Muscle layer of colon (tissue), 2 donors: Measurements from ENCODE around the gene EFHC1.

Experiments
- H3K27ac ChIP-seq: one replicate; pipeline ENCODE4 v1.7.0; 2013; ENCODE audit warnings: low read depth, mild to moderate bottlenecking, low read length, moderate library complexity
- H3K27me3 ChIP-seq, 2 donors: one replicate each; pipeline ENCODE4 v1.7.0; 2013; ENCODE audit warnings: low read length in 2 of 2, mild to moderate bottlenecking in 2 of 2; ENCODE audit not compliant: insufficient read depth in 2 of 2, control insufficient read depth in 1 of 2
- H3K36me3 ChIP-seq: one replicate; pipeline ENCODE4 v1.7.0; 2013; ENCODE audit warnings: mild to moderate bottlenecking, low read length; ENCODE audit not compliant: insufficient read depth
- H3K4me1 ChIP-seq: one replicate; pipeline ENCODE4 v1.7.0; 2013; ENCODE audit warnings: mild to moderate bottlenecking, low read length; ENCODE audit not compliant: insufficient read depth
- H3K4me3 ChIP-seq, 2 donors: one replicate each; pipeline ENCODE4 v1.7.0; 2013; ENCODE audit warnings: low read length in 2 of 2, low read depth in 1 of 2, mild to moderate bottlenecking in 1 of 2, moderate library complexity in 1 of 2
- H3K9ac ChIP-seq: one replicate; pipeline ENCODE4 v1.7.0; 2013; ENCODE audit warnings: low read length
- H3K9me3 ChIP-seq: one replicate; pipeline ENCODE4 v1.7.0; 2013; ENCODE audit warnings: mild to moderate bottlenecking, low read length
- donor health status: abdominal sarcoma.
- donor health status: Adenocarcinoma of cecum.

The EFHC1 gene

GRCh38 chr6:52514514-52514913 is 94.4 kb downstream of the EFHC1 start:
- Histone ChIP-seq H3K9ac (no peak overlapping the region), H3K4me3 (no peak overlapping the region), H3K27ac (peak overlapping the region; percentile 16), H3K9me3 (no peaks in the 10 kb centered on the region), H3K4me1 (peaks cover 70% of the 10 kb centered on the region), H3K27me3 (no peaks in the 10 kb centered on the region), H3K36me3 (peaks cover 22% of the 10 kb centered on the region)

GRCh38 chr6:52515219-52515960 is 95.2 kb downstream of the EFHC1 start:
- Histone ChIP-seq H3K36me3 (peaks cover 17% of the 10 kb centered on the region), H3K4me1 (peaks cover 70% of the 10 kb centered on the region), H3K27me3 (no peaks in the 10 kb centered on the region), H3K9ac (no peak overlapping the region), H3K9me3 (no peaks in the 10 kb centered on the region), H3K27ac (peak overlapping the region; percentile 26), H3K4me3 (no peak overlapping the region)

- peaks cover 70% of the 10 kb centered on the region for H3K4me1 ChIP-seq
- no peak overlapping the region for H3K4me3 ChIP-seq
- H3K27me3 ChIP-seq = no peaks in the 10 kb centered on the region
- no peak overlapping the region for H3K27ac ChIP-seq
- peaks cover 17% of the 10 kb centered on the region for H3K36me3 ChIP-seq
- H3K9ac ChIP-seq = no peak overlapping the region
- H3K9me3 ChIP-seq = no peaks in the 10 kb centered on the region
Measured at GRCh38 chr6:52516269-52516668, 96.1 kb downstream of the EFHC1 start.

GRCh38 chr6:52516943-52517342 is 96.8 kb downstream of the EFHC1 start:
- no peak overlapping the region for H3K27ac ChIP-seq
- peaks cover 66% of the 10 kb centered on the region for H3K4me1 ChIP-seq
- no peak overlapping the region for H3K4me3 ChIP-seq
- no peaks in the 10 kb centered on the region for H3K27me3 ChIP-seq
- H3K9ac ChIP-seq = no peak overlapping the region
- no peaks in the 10 kb centered on the region for H3K9me3 ChIP-seq
- peaks cover 17% of the 10 kb centered on the region for H3K36me3 ChIP-seq

- peaks cover 66% of the 10 kb centered on the region for H3K4me1 ChIP-seq
- H3K4me3 ChIP-seq = peak overlapping the region in 1 of 2 donors; percentile 37
- H3K27me3 ChIP-seq = no peaks in the 10 kb centered on the region
- H3K27ac ChIP-seq = peak overlapping the region; percentile 79
- H3K36me3 ChIP-seq = peaks cover 17% of the 10 kb centered on the region
- no peaks in the 10 kb centered on the region for H3K9me3 ChIP-seq
- peak overlapping the region; percentile 72 for H3K9ac ChIP-seq
Measured at GRCh38 chr6:52517502-52518278, 97.5 kb downstream of the EFHC1 start.

- H3K9ac ChIP-seq = peak overlapping the region; percentile 72
- H3K4me3 ChIP-seq = peak overlapping the region in 1 of 2 donors; percentile 37
- no peaks in the 10 kb centered on the region for H3K27me3 ChIP-seq
- H3K36me3 ChIP-seq = peaks cover 17% of the 10 kb centered on the region
- no peaks in the 10 kb centered on the region for H3K9me3 ChIP-seq
- peak overlapping the region; percentile 79 for H3K27ac ChIP-seq
- peaks cover 61% of the 10 kb centered on the region for H3K4me1 ChIP-seq
Measured at GRCh38 chr6:52518279-52518945, 98.3 kb downstream of the EFHC1 start.

- Histone ChIP-seq H3K4me3 (no peak overlapping the region), H3K9me3 (no peaks in the 10 kb centered on the region), H3K4me1 (peaks cover 55% of the 10 kb centered on the region)
Measured at GRCh38 chr6:52519618-52520017, 99.5 kb downstream of the EFHC1 start.

GRCh38 chr6:52522151-52522626 is 102.0 kb downstream of the EFHC1 start:
- Histone ChIP-seq H3K4me3 (no peak overlapping the region), H3K27ac (peak overlapping the region; percentile 7), H3K4me1 (peaks cover 32% of the 10 kb centered on the region), H3K9ac (no peak overlapping the region), H3K36me3 (no peaks in the 10 kb centered on the region), H3K27me3 (no peaks in the 10 kb centered on the region), H3K9me3 (no peaks in the 10 kb centered on the region)

More at GRCh38 chr6:52519618-52520017, 99.5 kb downstream of the EFHC1 start:
- Histone ChIP-seq H3K36me3 (peaks cover 13% of the 10 kb centered on the region), H3K9ac (no peak overlapping the region), H3K27me3 (no peaks in the 10 kb centered on the region), H3K27ac (no peak overlapping the region)

GRCh38 chr6:52522655-52523054 is 102.5 kb downstream of the EFHC1 start:
- no peak overlapping the region for H3K9ac ChIP-seq
- H3K9me3 ChIP-seq = no peaks in the 10 kb centered on the region
- peaks cover 28% of the 10 kb centered on the region for H3K4me1 ChIP-seq
- no peak overlapping the region for H3K4me3 ChIP-seq
- H3K27ac ChIP-seq = no peak overlapping the region
- no peaks in the 10 kb centered on the region for H3K27me3 ChIP-seq
- no peaks in the 10 kb centered on the region for H3K36me3 ChIP-seq

GRCh38 chr6:52523378-52524142 is 103.4 kb downstream of the EFHC1 start:
- no peaks in the 10 kb centered on the region for H3K9me3 ChIP-seq
- no peak overlapping the region for H3K4me3 ChIP-seq
- H3K9ac ChIP-seq = no peak overlapping the region
- peaks cover 19% of the 10 kb centered on the region for H3K4me1 ChIP-seq
- H3K36me3 ChIP-seq = no peaks in the 10 kb centered on the region
- no peaks in the 10 kb centered on the region for H3K27me3 ChIP-seq
- no peak overlapping the region for H3K27ac ChIP-seq

- Histone ChIP-seq H3K27me3 (no peaks in the 10 kb centered on the region), H3K27ac (no peak overlapping the region), H3K4me1 (peaks cover 12% of the 10 kb centered on the region), H3K9ac (no peak overlapping the region), H3K4me3 (no peak overlapping the region), H3K36me3 (no peaks in the 10 kb centered on the region), H3K9me3 (no peaks in the 10 kb centered on the region)
Measured at GRCh38 chr6:52524918-52525317, 104.8 kb downstream of the EFHC1 start.
